ENCODE measurements around the gene PACS1.

DNA sequence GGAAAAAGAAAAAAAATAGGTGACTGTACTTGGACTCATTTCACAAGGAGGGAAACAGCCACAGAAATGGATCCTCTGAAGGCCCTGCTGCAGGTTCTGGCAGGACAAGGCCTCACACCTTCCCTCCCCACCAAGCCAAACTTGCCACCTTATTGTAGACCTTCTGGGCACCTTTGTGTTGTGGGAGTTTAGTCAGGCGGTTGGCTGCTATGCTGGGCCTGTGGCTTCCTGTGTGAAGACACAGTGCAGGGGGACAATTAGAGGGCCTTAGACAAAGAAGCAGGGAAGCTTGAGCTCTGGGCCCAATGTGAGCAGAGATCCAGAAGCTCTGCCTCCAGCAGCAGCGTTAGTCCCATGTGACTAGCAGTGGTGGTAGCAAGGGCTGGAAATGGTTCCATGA, 202.5 kb downstream of the PACS1 start:
- TF ChIP-seq POLR2A (IDR thresholded peaks at IDR 0.05; ENCODE audit: low read depth, low read length) (no peak), TAF1 (IDR thresholded peaks at IDR 0.05; ENCODE audit: low read depth, low read length) (no peak), POLR2AphosphoS5 (IDR thresholded peaks at IDR 0.05; ENCODE audit: low read depth, low read length) (no peak), PAX5 (IDR thresholded peaks at IDR 0.05; ENCODE audit: insufficient read depth, low read length, severe bottlenecking) (no peak), POU2F2 (IDR thresholded peaks at IDR 0.05; ENCODE audit: low read depth, low read length) (no peak), SPI1 (IDR thresholded peaks at IDR 0.05; ENCODE audit: low read depth, low read length) (no peak)

Data from GM12891 (cell line).